Measurements from ENCODE around the gene PABPC3. TPM values are rescaled to one million over a fixed set of nuclear protein-coding genes. Genes with fewer than 3 reads are reported as not detected.

The PABPC3 gene
- total RNA-seq, 1 experiment from 2014 or later = 0.39 TPM

- intact Hi-C loops (cut with micrococcal nuclease; ENCODE audit: unreplicated experiment) = loop anchor here (10.0 kb wide), 1 partner anchor 291 kb away; the partner anchor contains the start of gene ATP8A2
- no peak for DNase-seq
- CTCF ChIA-PET = no interaction called here
- H3K4me2 ChIP-seq = no peak overlapping the region
- H3K9me3 ChIP-seq (ENCODE audit: insufficient read depth, low read depth) = no peaks in the 10 kb centered on the region
- BruUV-seq (replicated peaks) = no TSS peak
- H3K27me3 ChIP-seq (ENCODE audit: insufficient read depth, low read depth) = peaks cover 14% of the 10 kb centered on the region
- no peak overlapping the region for H3K4me3 ChIP-seq
- H3K27ac ChIP-seq = no peak overlapping the region
- no peaks in the 10 kb centered on the region for H3K4me1 ChIP-seq (replicated peaks; ENCODE audit: insufficient read depth)
- no peak for TF ChIP-seq EZH2 (IDR thresholded peaks at IDR 0.05; ENCODE audit: low read depth)
- TF ChIP-seq, protein P1, sequence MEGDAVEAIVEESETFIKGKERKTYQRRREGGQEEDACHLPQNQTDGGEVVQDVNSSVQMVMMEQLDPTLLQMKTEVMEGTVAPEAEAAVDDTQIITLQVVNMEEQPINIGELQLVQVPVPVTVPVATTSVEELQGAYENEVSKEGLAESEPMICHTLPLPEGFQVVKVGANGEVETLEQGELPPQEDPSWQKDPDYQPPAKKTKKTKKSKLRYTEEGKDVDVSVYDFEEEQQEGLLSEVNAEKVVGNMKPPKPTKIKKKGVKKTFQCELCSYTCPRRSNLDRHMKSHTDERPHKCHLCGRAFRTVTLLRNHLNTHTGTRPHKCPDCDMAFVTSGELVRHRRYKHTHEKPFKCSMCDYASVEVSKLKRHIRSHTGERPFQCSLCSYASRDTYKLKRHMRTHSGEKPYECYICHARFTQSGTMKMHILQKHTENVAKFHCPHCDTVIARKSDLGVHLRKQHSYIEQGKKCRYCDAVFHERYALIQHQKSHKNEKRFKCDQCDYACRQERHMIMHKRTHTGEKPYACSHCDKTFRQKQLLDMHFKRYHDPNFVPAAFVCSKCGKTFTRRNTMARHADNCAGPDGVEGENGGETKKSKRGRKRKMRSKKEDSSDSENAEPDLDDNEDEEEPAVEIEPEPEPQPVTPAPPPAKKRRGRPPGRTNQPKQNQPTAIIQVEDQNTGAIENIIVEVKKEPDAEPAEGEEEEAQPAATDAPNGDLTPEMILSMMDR (conservative IDR thresholded peaks at IDR 0.05) = no peak
- H2AFZ ChIP-seq = no peak overlapping the region
- H3K36me3 ChIP-seq (ENCODE audit: low read depth) = no peaks in the 10 kb centered on the region
- H3K79me2 ChIP-seq (ENCODE audit: low read depth) = no peaks in the 10 kb centered on the region
- H3K9me2 ChIP-seq (ENCODE audit: insufficient read depth) = no peaks in the 10 kb centered on the region
- no peaks in the 10 kb centered on the region for H4K20me1 ChIP-seq (ENCODE audit: insufficient read depth)
- POLR2A ChIA-PET (ENCODE audit: unreplicated experiment) = interaction anchor here (0.5 kb wide), 1 partner anchor 1125 kb away, joined by 3 read pairs; no protein-coding TSS in a partner anchor
- no peaks in the 10 kb centered on the region for H3F3A ChIP-seq (ENCODE audit: insufficient read depth, low read depth)
Measured at GRCh38 chr13:25084096-25084495, 11.8 kb upstream of the PABPC3 start.

DNA sequence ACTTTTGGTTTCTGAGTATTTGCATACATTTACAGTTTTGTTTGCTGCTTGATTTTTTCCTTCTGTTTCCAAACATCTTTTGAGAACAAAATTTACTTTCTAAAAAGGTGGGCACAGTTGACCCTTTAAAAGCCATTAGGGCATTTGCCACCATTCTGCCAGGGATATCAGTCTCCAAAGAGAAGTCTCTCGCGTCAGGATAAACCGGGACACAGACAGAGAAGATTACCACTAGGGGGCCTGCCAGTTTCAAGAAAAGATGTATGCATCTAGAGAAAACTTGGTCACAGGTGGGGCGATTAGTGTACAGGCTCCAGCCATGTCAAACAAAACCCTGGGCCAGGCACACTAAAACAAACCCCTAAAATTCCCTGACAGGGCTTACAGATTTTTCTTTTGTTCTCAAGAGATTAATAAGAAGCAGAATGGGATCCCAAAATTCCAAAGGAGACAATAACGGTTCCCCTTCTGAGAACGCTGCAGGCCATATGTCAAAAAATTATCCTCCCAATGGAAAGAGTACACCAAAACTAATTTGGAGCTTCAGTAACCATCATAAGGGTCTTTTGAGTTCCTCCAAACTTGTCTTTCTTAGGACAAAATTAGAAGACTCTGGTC is 10.7 kb upstream of the PABPC3 start:
- intact Hi-C loops (cut with micrococcal nuclease; ENCODE audit: unreplicated experiment) = loop anchor here (10.0 kb wide), 1 partner anchor 290 kb away; the partner anchor contains the start of gene ATP8A2
- Histone ChIP-seq H4K20me1 (ENCODE audit: insufficient read depth) (no peaks in the 10 kb centered on the region), H3K27me3 (ENCODE audit: insufficient read depth, low read depth) (peaks cover 26% of the 10 kb centered on the region), H3F3A (ENCODE audit: insufficient read depth, low read depth) (no peaks in the 10 kb centered on the region), H3K4me3 (no peak overlapping the region), H3K79me2 (ENCODE audit: low read depth) (no peaks in the 10 kb centered on the region), H3K4me2 (no peak overlapping the region), H3K9me2 (ENCODE audit: insufficient read depth) (no peaks in the 10 kb centered on the region), H3K9me3 (ENCODE audit: insufficient read depth, low read depth) (no peaks in the 10 kb centered on the region), H3K36me3 (ENCODE audit: low read depth) (no peaks in the 10 kb centered on the region), H3K27ac (no peak overlapping the region), H2AFZ (no peak overlapping the region), H3K4me1 (replicated peaks; ENCODE audit: insufficient read depth) (no peaks in the 10 kb centered on the region)
- TF ChIP-seq, protein P1 (conservative IDR thresholded peaks at IDR 0.05) = peak; percentile 73
- no peak for TF ChIP-seq EZH2 (IDR thresholded peaks at IDR 0.05; ENCODE audit: low read depth)
- DNase-seq = peak in 1 of 2 experiments; percentile 10
- ChIA-PET CTCF (no interaction called here), POLR2A (ENCODE audit: unreplicated experiment) (no interaction called here)
- no TSS peak for BruUV-seq (replicated peaks)

DNA sequence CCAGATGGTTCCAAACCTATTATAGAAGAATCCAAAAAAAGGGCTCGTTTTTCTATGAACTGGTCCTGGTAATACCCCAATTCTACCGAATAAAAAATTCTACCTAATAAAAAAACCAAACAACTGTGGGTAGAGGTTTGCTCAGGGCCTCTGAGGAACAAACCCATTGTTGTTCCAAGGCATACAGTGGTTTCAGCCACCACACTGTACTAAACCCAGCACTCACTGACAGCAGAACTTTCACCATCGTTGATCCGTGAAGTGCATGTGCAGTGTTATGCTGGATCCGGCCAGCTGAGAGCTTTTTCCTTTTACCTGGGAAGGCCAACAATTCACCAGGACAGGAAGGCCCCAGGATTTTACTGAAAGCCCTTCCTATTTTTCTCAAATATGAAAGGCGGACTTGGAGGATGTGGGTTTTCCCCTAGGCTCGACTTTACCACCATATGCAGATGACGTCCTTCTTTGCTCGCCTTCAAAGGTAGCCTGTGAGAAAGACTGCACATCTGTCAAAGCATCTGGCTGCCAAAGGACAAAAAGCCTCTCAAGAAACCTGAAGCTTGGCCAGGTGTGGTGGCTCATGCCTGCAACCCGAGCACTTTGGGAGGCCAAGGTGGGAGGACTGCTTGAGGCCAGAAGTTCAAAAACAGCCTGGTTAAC is 7.2 kb upstream of the PABPC3 start:
- Histone ChIP-seq H3K4me1 (replicated peaks; ENCODE audit: insufficient read depth) (no peaks in the 10 kb centered on the region), H3K9me3 (ENCODE audit: insufficient read depth, low read depth) (no peaks in the 10 kb centered on the region), H3K9me2 (ENCODE audit: insufficient read depth) (no peaks in the 10 kb centered on the region), H3K27ac (no peak overlapping the region), H3F3A (ENCODE audit: insufficient read depth, low read depth) (no peaks in the 10 kb centered on the region), H2AFZ (no peak overlapping the region), H4K20me1 (ENCODE audit: insufficient read depth) (no peaks in the 10 kb centered on the region), H3K36me3 (ENCODE audit: low read depth) (no peaks in the 10 kb centered on the region), H3K4me3 (no peak overlapping the region), H3K79me2 (ENCODE audit: low read depth) (no peaks in the 10 kb centered on the region), H3K27me3 (ENCODE audit: insufficient read depth, low read depth) (peaks cover 54% of the 10 kb centered on the region), H3K4me2 (no peak overlapping the region)
- TF ChIP-seq, protein P1 (conservative IDR thresholded peaks at IDR 0.05) = no peak
- TF ChIP-seq EZH2 (IDR thresholded peaks at IDR 0.05; ENCODE audit: low read depth) = no peak
- BruUV-seq (replicated peaks) = no TSS peak
- ChIA-PET CTCF (no interaction called here), POLR2A (ENCODE audit: unreplicated experiment) (no interaction called here)
- no peak for DNase-seq
- intact Hi-C loops (cut with micrococcal nuclease; ENCODE audit: unreplicated experiment) = loop anchor here (10.0 kb wide), 1 partner anchor 286 kb away; the partner anchor contains the start of gene ATP8A2

Data from PC-9 (cell line).